GM21717 (cell line): ENCODE results near the gene SNRPB2.
A peak's percentile ranks its signal among the peaks of the same experiment; 100 is the strongest.

ENCODE experiments used
- ATAC-seq: cut with Tn5 transposase; IDR thresholded peaks from one replicate; pipeline ENCODE4 v1.9.1; 2021; ENCODE audit warnings: mild to moderate bottlenecking, moderate library complexity; ENCODE audit not compliant: unreplicated experiment

SNRPB2 gene

GRCh38 chr20:16729565-16730460 is at the start of gene SNRPB2:
Gene SNRPB2, plus strand, starts transcription at chr20:16730026. Its CDS starts 1,677 bp downstream, at chr20:16731703.
- peak; percentile 99 for ATAC-seq

GRCh38 chr20:16684416-16684815 is 45.4 kb upstream of the SNRPB2 start:
- no peak for ATAC-seq

GRCh38 chr20:16689906-16690305 is 39.9 kb upstream of the SNRPB2 start:
- no peak for ATAC-seq

GRCh38 chr20:16691381-16691780 is 38.4 kb upstream of the SNRPB2 start:
- ATAC-seq, result no peak

- no peak for ATAC-seq
These were observed 37.8 kb upstream of the SNRPB2 start for GRCh38 chr20:16692009-16692408.

GRCh38 chr20:16692442-16692841 is 37.4 kb upstream of the SNRPB2 start:
- ATAC-seq, result no peak

- ATAC-seq, result no peak
These were observed 36.5 kb upstream of the SNRPB2 start for GRCh38 chr20:16693278-16693677.

GRCh38 chr20:16694161-16694560 is 35.7 kb upstream of the SNRPB2 start:
- ATAC-seq, result no peak

- ATAC-seq, result no peak
These were observed 34.2 kb upstream of the SNRPB2 start for GRCh38 chr20:16695628-16696027.

- ATAC-seq, result no peak
These were observed 30.5 kb upstream of the SNRPB2 start for GRCh38 chr20:16699293-16699692.

- ATAC-seq, result no peak
These were observed 28.5 kb upstream of the SNRPB2 start for GRCh38 chr20:16701296-16701695.

- no peak for ATAC-seq
These were observed 26.3 kb upstream of the SNRPB2 start for GRCh38 chr20:16703570-16703969.

- ATAC-seq, result peak; percentile 75
These were observed 22.2 kb upstream of the SNRPB2 start for GRCh38 chr20:16707674-16708073.

- ATAC-seq, result no peak
These were observed 21.2 kb upstream of the SNRPB2 start for GRCh38 chr20:16708602-16709001.

- peak; percentile 66 for ATAC-seq
These were observed 20.8 kb upstream of the SNRPB2 start for GRCh38 chr20:16709017-16709416.

GRCh38 chr20:16710781-16711180 is 19.0 kb upstream of the SNRPB2 start:
- no peak for ATAC-seq

- no peak for ATAC-seq
These were observed 18.1 kb upstream of the SNRPB2 start for GRCh38 chr20:16711661-16712258.

GRCh38 chr20:16712511-16712947 is 17.3 kb upstream of the SNRPB2 start:
- no peak for ATAC-seq

- ATAC-seq, result no peak
These were observed 16.8 kb upstream of the SNRPB2 start for GRCh38 chr20:16713066-16713465.

GRCh38 chr20:16714242-16714641 is 15.6 kb upstream of the SNRPB2 start:
- ATAC-seq, result no peak

GRCh38 chr20:16714751-16715150 is 15.1 kb upstream of the SNRPB2 start:
- ATAC-seq, result no peak

GRCh38 chr20:16719421-16719820 is 10.4 kb upstream of the SNRPB2 start:
- no peak for ATAC-seq
